Activated CD8-positive, alpha-beta memory T cell treated with anti-CD3 and anti-CD28 coated beads, Interleukin-2, amount 50 U/mL, for 48 hours (primary cell): ENCODE measurements around the gene ANTXR2.

Source experiments
- DNase-seq: peaks from one replicate; pipeline ENCODE4 v3.0.0-alpha.2; 2020

ANTXR2 gene

DNA sequence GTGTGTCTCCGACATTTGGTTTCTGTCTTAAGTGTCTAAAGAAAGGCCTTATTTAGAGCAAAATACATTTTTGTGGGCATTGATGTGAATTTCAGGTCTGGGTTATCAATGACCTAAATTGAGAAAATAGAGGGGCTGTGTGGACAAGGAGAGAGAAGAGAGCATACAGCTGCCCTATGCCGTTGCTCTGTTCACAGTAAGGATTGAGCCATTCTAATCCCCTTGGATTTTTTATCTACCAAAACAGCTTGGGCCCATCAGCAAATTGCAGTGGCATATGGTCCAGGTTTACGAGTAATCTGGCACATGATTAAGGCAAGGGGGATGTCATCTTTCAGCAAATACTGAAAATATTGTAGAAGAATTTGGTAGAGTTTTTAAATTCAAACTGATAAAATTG is 210.2 kb downstream of the ANTXR2 start:
- DNase-seq, result no peak

DNA sequence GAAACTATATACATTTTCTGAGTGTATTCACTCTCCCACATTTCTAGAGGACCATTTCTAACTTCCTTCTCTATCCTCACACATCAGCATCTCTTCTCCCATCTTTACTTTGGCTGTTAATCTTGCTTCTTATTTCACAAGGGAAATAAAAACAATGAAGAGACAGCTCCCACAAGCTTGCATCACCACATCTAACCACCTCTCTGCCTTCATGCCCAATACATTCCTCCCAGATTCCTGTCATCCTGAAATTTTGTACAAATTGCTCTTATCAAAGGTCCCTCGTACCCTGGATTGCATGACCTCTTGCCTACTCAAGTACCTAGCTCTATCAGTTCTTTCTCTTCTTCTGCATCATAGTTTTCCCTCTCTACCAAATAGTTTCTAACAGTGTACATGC is 215.2 kb downstream of the ANTXR2 start:
- no peak for DNase-seq

DNA sequence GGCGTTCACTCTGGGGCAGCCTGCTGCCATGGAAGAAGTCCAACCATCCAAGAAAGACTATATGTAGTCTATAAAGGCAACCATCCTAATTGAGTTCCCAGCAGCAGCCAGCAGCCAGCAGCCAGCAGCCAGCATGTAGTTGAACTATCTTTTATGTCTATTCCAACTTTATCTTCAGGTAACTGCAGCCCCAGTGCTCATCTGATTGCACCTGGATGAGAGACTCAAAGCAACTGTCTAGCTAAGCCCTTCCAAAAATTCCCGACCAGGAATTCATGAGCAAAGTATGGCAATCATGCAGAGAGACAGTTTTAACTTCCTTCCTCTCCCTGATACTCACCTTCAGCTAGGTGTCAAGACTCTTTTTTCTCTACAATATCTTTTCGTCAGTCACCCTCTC is 216.8 kb downstream of the ANTXR2 start:
- DNase-seq, result no peak

GRCh38 chr4:79854856-79855502 is 218.1 kb downstream of the ANTXR2 start:
- DNase-seq, result no peak

DNA sequence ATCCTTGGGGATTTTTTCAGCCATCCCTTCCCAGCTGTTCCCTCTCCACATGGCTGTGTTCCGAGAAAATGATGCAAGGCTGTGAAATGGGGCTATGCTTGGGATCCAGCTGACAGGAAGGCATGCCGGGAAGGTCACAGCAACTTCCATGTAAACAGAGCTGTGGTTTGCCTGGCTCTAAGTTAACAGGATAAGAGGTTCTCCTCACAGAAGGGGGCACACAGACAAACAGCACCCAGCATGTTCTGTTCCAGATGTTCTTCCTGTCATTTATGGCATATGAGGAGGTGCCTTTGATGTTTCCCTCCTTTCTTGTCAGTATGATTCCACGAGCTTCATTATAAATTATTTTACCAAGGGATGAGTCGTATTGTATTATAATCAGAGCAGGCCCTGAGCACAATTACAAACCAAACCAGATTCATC is 220.7 kb downstream of the ANTXR2 start:
- DNase-seq, result no peak

- no peak for DNase-seq
These were observed 221.3 kb downstream of the ANTXR2 start for GRCh38 chr4:79851625-79852304.
